ENCODE measurements around the gene ERVFRD-1.

Gene ERVFRD-1

GRCh38 chr6:11110921-11111768 is at the start of gene ERVFRD-1:
Gene ERVFRD-1, minus strand, starts transcription at chr6:11111725. Its CDS starts 6,415 bp downstream, at chr6:11105310.
- no peak for TF ChIP-seq CTCF (IDR thresholded peaks at IDR 0.05; ENCODE audit: extremely low read depth, missing control alignments)
- no peak for DNase-seq (ENCODE audit: low spot score)

- no peak for TF ChIP-seq CTCF (IDR thresholded peaks at IDR 0.05; ENCODE audit: extremely low read depth, missing control alignments)
- DNase-seq (ENCODE audit: low spot score): no peak
Observed at GRCh38 chr6:11160199-11160598, 48.7 kb upstream of the ERVFRD-1 start.

- no peak for TF ChIP-seq CTCF (IDR thresholded peaks at IDR 0.05; ENCODE audit: extremely low read depth, missing control alignments)
- DNase-seq (ENCODE audit: low spot score): no peak
Observed at GRCh38 chr6:11155589-11155988, 44.1 kb upstream of the ERVFRD-1 start.

- no peak for DNase-seq (ENCODE audit: low spot score)
- TF ChIP-seq CTCF (IDR thresholded peaks at IDR 0.05; ENCODE audit: extremely low read depth, missing control alignments): no peak
Observed at GRCh38 chr6:11153447-11153846, 41.9 kb upstream of the ERVFRD-1 start.

- TF ChIP-seq CTCF (IDR thresholded peaks at IDR 0.05; ENCODE audit: extremely low read depth, missing control alignments): no peak
- DNase-seq (ENCODE audit: low spot score): no peak
Observed at GRCh38 chr6:11152581-11152980, 41.1 kb upstream of the ERVFRD-1 start.

GRCh38 chr6:11151488-11151887 is 40.0 kb upstream of the ERVFRD-1 start:
- no peak for DNase-seq (ENCODE audit: low spot score)
- TF ChIP-seq CTCF (IDR thresholded peaks at IDR 0.05; ENCODE audit: extremely low read depth, missing control alignments): no peak

GRCh38 chr6:11149551-11149950 is 38.0 kb upstream of the ERVFRD-1 start:
- no peak for TF ChIP-seq CTCF (IDR thresholded peaks at IDR 0.05; ENCODE audit: extremely low read depth, missing control alignments)
- DNase-seq (ENCODE audit: low spot score): no peak

All from GM20000 (cell line).